ENCODE data around the gene LSM3.
"Not testable (repeated sequence)": the region's sequence is repeated elsewhere in the genome, so short reads cannot be mapped to it uniquely, and the experiment has no call there.

Gene LSM3

DNA sequence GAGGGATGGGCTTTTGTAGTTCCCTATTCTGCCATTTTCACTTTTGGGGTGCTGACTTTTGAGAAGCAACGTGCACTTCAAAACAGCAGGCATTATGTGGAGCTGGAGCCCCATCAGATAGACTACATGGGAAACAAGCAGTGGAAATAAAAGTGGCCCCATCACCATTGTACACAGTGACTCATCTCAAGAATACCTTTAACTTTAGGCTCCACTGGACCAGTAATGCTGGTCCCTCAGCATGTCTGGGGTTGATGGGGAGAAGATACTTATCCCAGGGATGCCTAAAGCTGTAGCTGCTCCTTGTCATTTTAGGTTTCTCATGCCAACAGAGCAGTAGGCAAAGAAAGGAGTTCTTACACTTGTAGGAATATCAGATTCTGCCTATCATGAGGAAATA lies 45.0 kb downstream of the LSM3 start:
- DNase-seq, result no peak

GRCh38 chr3:14224895-14225294 lies 46.3 kb downstream of the LSM3 start:
- no peak for DNase-seq

DNA sequence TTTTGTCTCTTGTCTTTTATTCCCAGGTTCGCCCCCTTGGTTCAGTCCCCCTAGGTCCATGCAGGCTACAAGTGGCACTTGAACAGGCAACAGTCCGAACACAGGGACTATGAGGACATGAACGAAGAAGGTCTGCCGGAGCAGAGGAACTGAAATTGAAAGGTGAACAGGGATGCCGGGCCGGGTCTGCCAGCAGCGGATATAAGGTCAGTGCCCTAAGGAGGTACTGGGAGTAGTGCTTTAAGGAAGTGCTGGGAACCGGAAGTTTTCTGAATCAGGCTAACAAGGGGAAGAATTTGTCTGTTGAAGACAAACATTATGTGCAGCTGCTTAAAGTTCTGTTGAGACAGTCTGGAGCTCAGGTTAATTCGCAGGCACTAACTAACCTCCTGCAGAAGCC lies 46.8 kb downstream of the LSM3 start:
- DNase-seq, result no peak

- not testable (repeated sequence) for DNase-seq
Measured at GRCh38 chr3:14226351-14226750, 47.7 kb downstream of the LSM3 start.

DNA sequence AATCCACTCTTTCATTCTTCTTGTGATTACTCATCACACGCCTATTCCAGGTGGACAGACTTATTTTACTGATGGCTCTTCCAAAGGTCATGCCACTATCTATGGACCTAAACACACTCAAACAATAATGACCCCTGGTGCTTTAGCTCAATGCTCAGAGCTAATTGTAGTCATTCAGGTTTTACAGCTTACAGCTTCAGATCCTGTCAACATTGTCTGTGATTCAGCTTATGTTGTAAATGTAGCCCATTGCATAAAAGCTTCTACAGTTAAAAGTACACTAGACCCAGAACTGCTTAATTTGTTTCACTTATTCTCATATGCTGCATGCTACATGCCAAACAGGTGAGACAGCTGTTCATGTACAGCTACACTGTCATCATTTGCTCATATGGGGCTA lies 49.2 kb downstream of the LSM3 start:
- no peak for DNase-seq

DNA sequence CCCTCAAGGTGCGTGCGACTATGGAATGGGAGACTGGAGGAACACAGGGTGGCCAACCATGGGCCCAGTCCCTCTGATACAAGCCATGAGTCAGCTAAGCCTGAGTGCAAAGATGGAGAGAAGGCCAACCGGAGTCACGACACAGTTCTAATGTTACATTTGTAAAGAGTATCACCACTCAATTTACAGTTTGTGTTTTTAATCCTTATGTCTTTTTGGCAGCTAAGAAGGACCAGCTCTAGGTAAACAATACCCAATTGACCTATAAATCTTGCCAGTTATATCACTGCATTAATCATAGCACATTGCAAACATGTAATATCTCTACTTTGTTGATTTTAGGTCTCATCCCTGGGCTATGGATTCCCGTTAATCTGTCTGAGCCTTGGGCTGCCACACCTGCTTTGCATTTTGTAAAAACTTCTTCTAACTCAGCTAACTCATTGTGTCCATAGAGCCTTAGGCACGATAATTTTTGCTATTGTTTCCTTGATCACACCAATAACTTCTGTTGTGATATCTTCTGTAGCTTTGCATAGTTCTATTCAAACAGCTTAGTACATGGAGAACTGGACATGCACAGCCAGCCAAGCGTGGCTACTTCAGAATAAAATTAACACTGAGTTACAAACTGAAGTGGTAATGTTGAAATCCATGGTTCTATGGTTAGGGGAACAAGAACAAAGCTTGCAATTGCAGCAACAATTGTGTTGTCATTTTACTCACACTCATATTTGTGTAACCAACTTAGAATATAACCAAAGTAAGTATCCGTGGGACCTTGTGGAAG lies 50.3 kb downstream of the LSM3 start:
- peak; percentile 20 for DNase-seq

DNA sequence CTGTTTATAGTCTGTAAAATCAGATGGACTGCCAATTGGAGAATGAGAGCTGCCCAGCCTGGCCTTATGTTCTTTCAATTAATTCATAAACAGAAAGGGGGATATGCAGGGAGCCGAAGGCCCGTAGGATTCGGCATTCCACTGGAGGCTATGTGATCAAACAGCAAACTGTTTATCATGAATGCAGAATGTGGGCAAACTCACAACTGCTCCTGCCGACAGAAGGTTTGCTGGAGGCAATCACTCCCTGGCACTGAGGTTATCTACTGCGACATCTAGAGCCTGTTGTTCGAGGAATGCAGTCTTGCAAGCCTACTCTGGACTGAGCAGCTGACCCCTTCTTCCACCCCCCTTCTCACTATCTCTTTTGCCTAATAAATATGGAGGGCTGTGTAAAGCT lies 51.1 kb downstream of the LSM3 start:
- DNase-seq, result not testable (repeated sequence)

GRCh38 chr3:14230729-14231128 lies 52.1 kb downstream of the LSM3 start:
- DNase-seq, result no peak

DNA sequence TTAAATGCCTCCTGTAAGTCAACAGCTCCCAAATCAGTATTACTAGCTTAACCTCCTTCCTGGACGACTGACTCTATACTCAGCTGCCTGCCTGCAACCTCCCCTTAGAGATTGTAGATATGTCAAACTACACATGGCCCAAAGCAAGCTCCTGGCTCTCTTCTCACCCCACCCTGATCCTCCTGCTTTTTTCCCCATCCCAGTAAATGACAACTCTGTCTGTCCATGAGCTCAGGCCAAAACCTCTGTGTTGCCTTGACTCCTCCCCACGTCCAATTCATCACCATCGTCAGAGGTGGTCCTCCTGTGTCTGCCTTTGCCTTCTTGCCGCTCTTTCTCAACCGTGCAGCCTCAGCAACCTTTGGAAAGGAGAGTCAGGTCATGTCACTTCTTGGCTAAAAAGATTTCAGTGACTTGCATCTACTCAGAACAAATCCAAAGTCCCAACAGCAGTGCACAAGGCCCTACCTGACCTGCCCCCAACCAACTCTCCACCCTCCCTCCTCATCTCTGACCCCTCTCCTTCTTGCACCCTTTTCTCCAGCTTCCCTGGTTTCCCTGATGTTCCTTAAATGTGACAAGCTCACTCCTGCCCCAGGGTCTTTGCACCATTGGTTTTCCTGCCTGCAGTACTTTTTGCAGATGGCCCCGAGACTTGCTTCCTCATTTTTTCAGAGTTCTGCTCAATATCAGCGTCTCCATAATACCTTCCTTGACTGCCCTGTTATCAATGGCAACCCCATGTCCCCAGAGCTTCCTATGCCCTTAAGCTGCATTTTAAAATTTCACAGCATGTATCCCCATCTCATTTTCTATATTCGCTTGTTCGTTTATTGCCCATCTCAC lies 52.8 kb downstream of the LSM3 start:
- DNase-seq, result no peak

- DNase-seq, result no peak
Measured at GRCh38 chr3:14231998-14232501, 53.4 kb downstream of the LSM3 start.

DNA sequence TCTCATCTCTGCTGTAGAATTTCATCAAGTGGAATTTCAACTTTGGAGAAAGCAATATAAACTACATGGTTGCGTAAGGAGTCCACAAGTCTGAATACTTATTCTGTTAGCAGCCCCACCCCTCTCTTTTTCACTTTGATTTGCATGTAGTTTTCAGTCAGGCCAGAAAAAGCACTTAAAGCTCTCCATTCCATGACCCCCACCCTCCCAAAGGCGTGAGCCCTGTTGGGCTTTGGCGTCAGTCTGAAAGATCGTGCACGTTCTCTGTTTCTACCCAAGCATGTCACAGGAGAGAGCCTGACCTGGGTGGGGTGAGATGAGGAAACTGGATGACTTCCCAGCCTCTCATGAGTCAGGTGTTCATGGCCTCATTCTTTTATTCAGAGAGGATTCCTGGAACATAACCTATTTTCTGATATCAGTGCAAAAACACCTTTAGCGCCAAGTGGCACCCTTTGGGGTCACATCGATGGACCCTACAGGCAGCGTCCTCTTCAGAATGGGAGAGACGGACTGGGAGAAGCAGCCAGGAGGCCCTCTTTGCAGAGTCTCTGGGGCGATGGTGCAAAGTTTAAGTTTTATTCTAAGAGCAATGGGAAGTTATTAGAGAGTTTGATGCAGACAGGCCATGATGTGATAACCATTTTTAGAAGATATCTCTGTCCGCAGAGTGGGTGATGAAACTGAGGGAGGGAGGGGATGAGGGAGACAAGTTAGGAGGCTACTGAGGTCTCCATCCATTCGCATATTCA lies 55.8 kb downstream of the LSM3 start:
- no peak for DNase-seq

GRCh38 chr3:14235003-14235911 lies 56.6 kb downstream of the LSM3 start:
- DNase-seq, result no peak

GRCh38 chr3:14235912-14236295 lies 57.3 kb downstream of the LSM3 start:
- no peak for DNase-seq

DNA sequence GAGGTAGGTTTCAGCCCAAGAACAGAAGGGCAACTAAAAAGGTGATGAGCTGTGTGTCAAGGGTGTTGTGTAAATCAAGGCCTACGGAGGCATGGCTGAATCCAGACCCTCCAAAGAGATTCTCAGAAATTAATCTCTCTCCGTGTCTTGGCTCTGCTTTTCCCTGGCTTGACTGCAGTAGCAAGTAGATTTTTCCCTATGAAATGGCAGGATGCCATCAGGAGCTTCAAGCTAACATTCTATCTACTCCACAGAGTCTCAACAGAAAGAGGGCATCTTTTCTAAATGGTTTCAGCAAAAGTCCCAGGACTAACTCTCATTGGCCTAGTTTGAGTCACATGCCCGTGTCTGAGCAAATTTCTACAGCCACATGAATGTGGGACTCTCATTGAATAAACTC lies 58.3 kb downstream of the LSM3 start:
- no peak for DNase-seq

DNA sequence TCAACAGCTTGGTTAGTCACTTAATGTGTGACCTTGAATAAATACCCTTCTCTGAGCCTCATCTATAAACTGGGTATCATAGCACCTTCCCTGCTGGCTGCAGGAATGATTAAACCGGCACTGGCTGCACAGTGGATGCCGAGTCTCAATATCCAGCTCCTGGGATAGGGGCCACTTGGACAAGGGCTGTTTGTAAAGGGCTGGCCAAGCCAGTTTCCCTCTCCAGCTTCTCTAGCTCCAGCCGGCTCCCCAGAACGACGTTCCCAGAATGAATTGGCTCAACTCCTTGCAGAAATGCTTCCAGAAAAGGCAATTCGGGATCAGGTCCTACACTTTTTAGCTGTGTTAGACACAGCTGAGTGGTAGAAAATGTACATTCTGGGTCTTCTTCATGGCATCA lies 58.8 kb downstream of the LSM3 start:
- DNase-seq, result no peak

- no peak for DNase-seq
Measured at GRCh38 chr3:14238356-14238755, 59.7 kb downstream of the LSM3 start.

DNA sequence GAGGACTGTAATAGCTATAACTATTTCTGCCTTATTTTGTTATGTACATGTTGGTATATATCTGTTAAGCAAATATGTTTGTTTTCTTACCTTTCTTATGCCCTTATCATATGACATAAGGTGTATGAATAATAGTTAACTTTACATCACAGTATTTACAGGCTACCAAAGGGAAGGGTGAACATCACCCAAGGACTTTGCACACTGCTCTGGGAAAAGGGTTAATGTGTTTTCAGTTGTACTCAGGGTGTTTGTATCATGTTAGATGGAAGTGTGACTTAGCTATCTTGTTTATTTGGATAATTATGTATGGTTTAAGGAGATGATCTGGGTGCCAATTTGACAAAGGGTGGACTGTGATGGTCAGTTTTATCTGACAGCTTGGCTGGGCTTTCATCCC lies 60.3 kb downstream of the LSM3 start:
- DNase-seq, result no peak

DNA sequence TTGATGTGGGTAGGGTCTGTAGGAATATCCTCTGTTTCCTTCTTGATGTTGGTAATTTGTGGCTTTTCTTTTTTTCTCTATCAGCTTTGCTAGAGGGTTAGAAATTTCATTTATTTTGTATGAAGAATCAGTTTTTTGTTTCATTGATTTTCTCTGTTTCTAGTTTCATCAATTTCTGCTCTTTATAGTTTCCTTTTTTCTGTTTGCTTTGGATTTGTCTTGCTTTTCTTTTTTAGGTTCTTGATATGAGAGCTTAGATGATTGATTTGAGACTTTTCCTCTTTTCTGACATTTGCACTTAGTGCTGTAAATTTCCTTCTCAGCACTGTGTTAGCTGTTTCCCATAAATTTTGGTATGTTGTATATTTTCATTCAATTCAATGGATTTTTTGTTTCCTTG lies 61.3 kb downstream of the LSM3 start:
- no peak for DNase-seq

DNA sequence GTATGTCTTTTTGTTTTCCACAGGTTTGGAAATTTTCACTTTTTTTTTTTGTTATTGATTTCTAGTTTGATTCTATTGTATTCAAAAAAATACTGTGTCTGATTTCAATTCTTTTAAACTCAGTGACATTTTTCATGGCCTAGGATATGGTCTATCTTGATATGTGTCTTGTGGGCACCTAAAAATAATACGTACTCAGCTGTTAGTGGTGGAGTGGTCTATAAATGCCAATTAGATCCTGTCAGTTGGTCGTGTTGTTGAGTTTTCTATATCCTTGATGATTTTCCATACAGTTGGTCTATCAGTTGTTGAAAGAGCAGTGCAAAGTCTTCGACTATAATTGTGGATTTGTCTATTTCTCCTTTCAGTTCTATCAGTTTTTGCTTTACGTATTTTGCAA lies 61.7 kb downstream of the LSM3 start:
- DNase-seq, result no peak

DNA sequence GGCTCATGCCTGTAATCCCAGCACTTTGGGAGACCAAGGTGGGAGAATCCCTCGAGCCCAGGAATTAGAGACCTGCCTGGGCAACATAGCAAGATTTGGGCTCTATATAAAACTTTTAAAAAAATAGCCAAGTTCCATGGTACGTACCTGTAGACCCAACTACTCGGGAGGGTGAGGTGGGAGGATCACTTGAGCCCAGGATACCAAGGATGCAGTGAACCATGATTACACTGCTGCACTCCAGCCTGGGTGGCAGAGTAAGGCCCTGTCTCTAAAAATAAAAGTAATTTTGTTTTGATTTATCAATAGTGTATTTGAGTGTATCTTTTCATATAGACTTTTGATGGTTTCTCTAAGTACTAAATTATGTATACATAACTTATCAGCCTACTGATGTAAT lies 63.1 kb downstream of the LSM3 start:
- no peak for DNase-seq

GRCh38 chr3:14242490-14243311 lies 64.1 kb downstream of the LSM3 start:
- no peak for DNase-seq

All from NCI-H510A (cell line).